Measurements from ENCODE around the gene TAS2R31.

The TAS2R31 gene

GRCh38 chr12:11026118-11026517 is 5.1 kb downstream of the TAS2R31 start:
- TF ChIP-seq, protein P1, sequence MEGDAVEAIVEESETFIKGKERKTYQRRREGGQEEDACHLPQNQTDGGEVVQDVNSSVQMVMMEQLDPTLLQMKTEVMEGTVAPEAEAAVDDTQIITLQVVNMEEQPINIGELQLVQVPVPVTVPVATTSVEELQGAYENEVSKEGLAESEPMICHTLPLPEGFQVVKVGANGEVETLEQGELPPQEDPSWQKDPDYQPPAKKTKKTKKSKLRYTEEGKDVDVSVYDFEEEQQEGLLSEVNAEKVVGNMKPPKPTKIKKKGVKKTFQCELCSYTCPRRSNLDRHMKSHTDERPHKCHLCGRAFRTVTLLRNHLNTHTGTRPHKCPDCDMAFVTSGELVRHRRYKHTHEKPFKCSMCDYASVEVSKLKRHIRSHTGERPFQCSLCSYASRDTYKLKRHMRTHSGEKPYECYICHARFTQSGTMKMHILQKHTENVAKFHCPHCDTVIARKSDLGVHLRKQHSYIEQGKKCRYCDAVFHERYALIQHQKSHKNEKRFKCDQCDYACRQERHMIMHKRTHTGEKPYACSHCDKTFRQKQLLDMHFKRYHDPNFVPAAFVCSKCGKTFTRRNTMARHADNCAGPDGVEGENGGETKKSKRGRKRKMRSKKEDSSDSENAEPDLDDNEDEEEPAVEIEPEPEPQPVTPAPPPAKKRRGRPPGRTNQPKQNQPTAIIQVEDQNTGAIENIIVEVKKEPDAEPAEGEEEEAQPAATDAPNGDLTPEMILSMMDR (IDR thresholded peaks at IDR 0.05; ENCODE audit: low read length, missing control alignments), result peak; percentile 15
- no peak for DNase-seq (ENCODE audit: low read depth)
- H3K4me3 ChIP-seq (replicated peaks; ENCODE audit: low read depth, low read length), result no peak overlapping the region

- TF ChIP-seq, protein P1 (IDR thresholded peaks at IDR 0.05; ENCODE audit: low read length, missing control alignments), result no peak
- DNase-seq (ENCODE audit: low read depth), result no peak
These were observed 7.8 kb downstream of the TAS2R31 start for GRCh38 chr12:11023387-11023786.

GRCh38 chr12:11022520-11022919 is 8.7 kb downstream of the TAS2R31 start, which contains the start of gene TAS2R19:
TAS2R19 (minus strand) TSS chr12:11022620; CDS start chr12:11022571, 49 bp downstream.
- DNase-seq (ENCODE audit: low read depth), result no peak
- TF ChIP-seq, protein P1 (IDR thresholded peaks at IDR 0.05; ENCODE audit: low read length, missing control alignments), result no peak
- no peak within 1 kb of the TSS for H3K4me3 ChIP-seq (replicated peaks; ENCODE audit: low read depth, low read length)

More at GRCh38 chr12:11023387-11023786, 7.8 kb downstream of the TAS2R31 start:
- H3K4me3 ChIP-seq (replicated peaks; ENCODE audit: low read depth, low read length), result no peak overlapping the region

GRCh38 chr12:11016937-11017336 is 14.3 kb downstream of the TAS2R31 start:
- TF ChIP-seq, protein P1 (IDR thresholded peaks at IDR 0.05; ENCODE audit: low read length, missing control alignments), result no peak
- DNase-seq (ENCODE audit: low read depth), result no peak
- H3K4me3 ChIP-seq (replicated peaks; ENCODE audit: low read depth, low read length), result no peak overlapping the region

- DNase-seq (ENCODE audit: low read depth), result peak; percentile 10
- TF ChIP-seq, protein P1 (IDR thresholded peaks at IDR 0.05; ENCODE audit: low read length, missing control alignments), result no peak
- H3K4me3 ChIP-seq (replicated peaks; ENCODE audit: low read depth, low read length), result no peak overlapping the region
These were observed 15.3 kb downstream of the TAS2R31 start for GRCh38 chr12:11015775-11016430.

- peak; percentile 15 for DNase-seq (ENCODE audit: low read depth)
- H3K4me3 ChIP-seq (replicated peaks; ENCODE audit: low read depth, low read length), result no peak overlapping the region
- TF ChIP-seq, protein P1 (IDR thresholded peaks at IDR 0.05; ENCODE audit: low read length, missing control alignments), result no peak
These were observed 17.0 kb downstream of the TAS2R31 start for GRCh38 chr12:11014234-11014633.

DNA sequence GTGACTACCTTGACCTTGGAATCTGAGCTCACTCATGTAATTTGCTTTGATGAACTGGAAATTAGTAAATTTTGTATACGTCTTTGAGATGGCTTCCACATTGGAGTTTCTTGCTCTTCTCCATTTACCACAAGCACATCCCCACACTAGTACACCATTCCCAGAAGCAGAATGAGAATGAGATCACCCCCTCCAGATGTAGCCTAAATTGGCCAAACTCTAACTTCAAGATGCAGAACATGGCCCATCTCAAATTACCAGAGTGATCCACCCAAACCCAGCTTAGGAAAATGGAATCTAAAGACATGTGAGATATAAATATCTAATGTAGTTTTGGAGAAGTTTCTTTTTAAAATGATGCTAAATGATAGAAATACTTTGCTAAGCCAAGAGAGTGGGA is 23.6 kb downstream of the TAS2R31 start:
- TF ChIP-seq, protein P1 (IDR thresholded peaks at IDR 0.05; ENCODE audit: low read length, missing control alignments), result no peak
- no peak overlapping the region for H3K4me3 ChIP-seq (replicated peaks; ENCODE audit: low read depth, low read length)
- DNase-seq (ENCODE audit: low read depth), result no peak
